Raji (cell line): ENCODE measurements around the gene RNF149.

Experiments
- POLR2A ChIP-seq: IDR thresholded peaks from 2 replicates; pipeline ENCODE4 v1.6.1; 2011; ENCODE audit warnings: low read depth, low read length, control low read depth; ENCODE audit not compliant: insufficient read depth

Gene RNF149

GRCh38 chr2:101305492-101306078 lies 2.9 kb downstream of the RNF149 start:
- TF ChIP-seq POLR2A: no peak

- TF ChIP-seq POLR2A: no peak
Measured at GRCh38 chr2:101305035-101305434, 3.5 kb downstream of the RNF149 start.

- TF ChIP-seq POLR2A: no peak
Measured at GRCh38 chr2:101303688-101304087, 4.8 kb downstream of the RNF149 start.

DNA sequence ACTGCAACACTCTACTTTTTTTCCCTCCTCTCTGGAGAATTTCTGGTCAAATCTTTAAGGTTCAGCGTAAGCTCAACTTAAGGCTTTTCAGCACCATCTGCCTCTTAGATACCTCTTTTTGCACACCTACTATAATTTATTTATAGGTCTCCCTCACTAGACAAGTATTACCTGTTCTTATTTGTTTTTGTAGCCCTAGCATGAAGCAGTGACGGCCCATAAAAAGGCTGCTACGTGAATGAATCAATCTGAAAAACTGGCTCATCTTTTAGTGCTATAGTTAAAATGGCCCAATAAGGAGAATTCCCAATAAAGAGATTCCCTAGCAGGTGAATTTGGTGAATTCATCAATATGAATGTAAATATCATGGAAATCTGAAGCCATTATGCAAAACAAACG lies 6.5 kb downstream of the RNF149 start:
- no peak for TF ChIP-seq POLR2A

- TF ChIP-seq POLR2A: no peak
Measured at GRCh38 chr2:101300836-101301235, 7.7 kb downstream of the RNF149 start.

DNA sequence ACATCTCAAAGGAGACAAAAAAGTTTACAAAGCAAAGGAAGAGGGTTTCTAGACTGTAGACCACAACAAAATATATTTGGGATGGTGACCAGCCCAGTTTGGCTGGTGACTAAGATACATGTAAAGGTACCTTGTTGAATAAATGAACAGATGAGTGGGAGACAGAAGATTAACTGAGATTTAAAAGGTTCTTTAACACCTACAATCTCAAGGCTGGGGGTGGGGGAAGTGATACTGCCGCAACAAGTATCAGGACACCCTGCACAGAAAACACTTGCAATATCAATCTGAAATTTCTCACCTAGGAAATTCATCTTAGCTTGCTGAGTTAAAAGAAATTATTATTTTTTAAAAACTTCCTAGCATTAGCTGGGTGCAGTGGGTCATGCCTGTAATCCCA lies 8.3 kb downstream of the RNF149 start:
- no peak for TF ChIP-seq POLR2A

DNA sequence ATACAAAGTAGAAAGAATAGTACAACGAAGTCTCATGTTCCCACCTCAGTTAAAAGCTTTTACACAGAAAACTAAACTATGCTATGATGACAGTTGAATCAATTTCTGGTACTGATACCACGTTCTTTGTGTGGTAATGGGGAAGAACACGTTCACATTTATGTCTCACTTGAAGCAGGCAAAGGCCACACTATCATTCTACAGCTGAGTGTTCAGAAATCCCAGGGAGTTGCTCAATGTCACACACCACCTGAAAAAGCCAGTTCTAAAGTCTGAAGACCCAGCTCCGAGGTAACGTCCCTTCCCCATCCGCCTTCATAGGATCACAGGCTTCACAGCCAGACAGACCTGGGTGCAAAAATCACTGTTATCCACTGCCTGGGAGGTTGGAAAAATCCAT lies 8.9 kb downstream of the RNF149 start:
- TF ChIP-seq POLR2A: no peak

- TF ChIP-seq POLR2A: no peak
Measured at GRCh38 chr2:101297383-101297782, 11.1 kb downstream of the RNF149 start.

DNA sequence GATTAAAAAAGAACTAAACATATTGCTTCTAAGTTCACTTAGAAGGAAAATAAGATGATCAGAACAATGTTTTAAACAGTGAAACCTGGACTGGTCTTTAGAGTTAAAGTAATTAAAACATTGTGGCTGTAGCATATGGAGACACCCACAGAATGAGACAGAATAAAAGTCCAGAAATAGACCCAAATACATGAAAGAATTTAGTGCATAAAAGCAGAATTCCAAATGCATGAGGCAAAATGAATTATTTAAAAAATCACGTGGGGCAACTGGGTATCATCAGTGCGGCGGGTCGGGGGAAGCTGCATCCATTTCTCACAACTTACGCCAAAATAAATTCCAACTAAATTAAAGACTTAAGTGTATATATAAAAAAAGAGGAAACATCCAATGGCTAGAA lies 12.1 kb downstream of the RNF149 start:
- TF ChIP-seq POLR2A: no peak

GRCh38 chr2:101295895-101296294 lies 12.6 kb downstream of the RNF149 start:
- TF ChIP-seq POLR2A: no peak

DNA sequence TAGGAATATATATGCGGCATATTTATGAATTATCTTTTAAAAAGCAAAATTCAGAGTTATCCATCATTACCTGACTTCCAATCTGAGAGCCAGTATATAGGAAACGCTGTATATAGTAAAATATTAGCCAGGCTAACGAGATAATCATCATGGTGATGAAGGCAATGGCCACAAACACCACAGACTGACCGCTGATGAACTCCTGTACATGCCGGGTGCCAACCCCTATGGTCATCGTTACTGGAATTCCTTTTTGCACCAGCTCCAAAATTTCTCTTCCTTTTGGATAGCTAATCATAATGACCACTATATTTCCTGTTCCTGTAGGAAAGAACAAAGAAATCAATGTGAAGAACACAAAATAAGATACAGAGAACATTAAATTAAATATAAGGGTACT lies 13.6 kb downstream of the RNF149 start:
- no peak for TF ChIP-seq POLR2A

DNA sequence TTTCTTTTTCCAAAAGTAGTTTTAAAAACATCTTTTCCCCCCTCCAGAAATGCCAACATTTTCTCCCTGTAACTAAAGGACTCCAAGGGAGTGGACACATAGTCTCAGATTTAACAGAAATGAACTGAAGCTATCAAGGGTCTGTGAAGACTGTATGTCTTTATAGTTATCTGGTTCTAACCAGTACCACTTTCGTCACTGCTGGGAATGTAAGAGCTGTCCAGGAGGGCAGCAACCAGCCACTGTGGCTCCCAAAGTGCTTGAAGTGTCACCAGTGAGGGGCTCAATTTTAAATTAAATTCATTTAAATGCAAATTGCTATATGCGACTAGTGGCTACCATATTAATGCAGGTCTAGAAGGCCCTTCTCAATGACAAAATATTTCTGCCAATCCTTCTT lies 15.0 kb downstream of the RNF149 start:
- TF ChIP-seq POLR2A: no peak

DNA sequence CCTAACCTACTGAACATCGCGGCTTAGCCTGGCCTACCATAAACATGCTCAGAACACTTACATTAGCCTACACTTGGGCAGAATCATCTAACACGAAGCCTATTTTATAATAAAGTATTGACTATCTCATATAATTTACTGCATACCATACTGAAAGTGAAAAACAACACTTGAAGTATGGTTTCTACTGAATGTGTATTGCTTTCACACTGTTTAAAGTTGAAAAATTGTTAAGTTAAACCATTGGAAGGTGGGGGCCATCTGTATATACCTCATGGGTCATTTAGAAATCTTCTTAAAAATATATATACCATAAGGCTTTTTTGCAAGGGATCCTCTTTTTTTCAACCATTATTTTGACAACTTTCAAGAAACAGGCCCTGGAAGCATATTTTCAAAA lies 16.5 kb downstream of the RNF149 start:
- no peak for TF ChIP-seq POLR2A

GRCh38 chr2:101290711-101291110 lies 17.8 kb downstream of the RNF149 start:
- TF ChIP-seq POLR2A: no peak

DNA sequence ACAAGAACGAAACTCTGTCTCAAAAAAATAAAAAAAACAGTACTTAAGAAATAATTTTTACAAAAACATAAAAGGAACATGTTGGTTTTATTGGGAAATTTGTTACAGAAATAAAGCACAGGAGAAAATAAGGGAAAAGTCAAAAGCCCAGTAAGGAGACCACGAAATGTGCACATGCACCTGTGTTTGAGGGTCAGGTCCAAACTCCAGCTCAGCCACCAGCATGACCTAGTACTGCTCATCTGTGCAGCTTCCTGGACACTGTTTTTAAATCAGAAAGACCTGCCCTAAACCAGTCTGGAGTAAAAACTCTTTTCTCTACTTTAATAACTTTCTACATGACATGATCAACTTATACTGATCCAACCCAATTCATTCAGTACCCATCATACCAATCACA lies 21.2 kb downstream of the RNF149 start:
- no peak for TF ChIP-seq POLR2A

DNA sequence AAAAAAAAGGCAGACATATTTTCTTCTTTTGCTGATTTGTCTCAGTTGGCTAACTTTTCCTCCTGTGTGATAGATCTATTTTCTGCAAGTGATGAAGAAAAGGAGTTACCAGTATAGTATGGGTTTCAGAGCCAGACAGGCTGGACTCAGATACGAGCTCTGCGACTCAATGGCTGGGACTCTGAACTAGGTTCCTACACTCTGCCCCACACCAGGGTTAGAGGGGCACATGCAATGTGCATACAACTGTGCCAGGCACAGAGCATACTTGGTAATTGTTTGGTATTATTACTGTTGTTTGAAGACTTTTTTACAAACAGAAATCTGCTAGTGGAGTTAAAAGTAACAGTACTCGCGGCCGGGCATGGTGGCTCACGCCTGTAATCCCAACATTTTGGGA lies 21.8 kb downstream of the RNF149 start:
- TF ChIP-seq POLR2A: no peak

DNA sequence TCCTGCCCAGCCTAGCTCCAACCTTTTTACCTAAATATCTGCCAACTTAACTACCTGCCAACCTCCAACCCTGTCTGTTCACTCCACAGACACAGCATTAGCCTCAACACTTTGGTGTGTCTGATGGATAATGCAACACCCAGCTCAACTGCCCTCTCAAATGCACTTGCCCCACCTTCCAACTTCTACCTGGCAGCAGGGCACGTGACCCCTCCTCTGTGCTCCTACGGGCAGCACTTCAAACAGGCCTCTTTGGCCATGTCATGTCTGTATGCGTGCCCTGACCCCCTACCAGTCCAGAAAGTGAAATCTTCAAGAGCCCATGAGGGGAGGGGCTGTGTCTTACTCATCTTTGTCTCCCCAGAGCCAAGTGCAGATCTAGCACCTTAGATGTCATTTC lies 25.5 kb downstream of the RNF149 start:
- no peak for TF ChIP-seq POLR2A

DNA sequence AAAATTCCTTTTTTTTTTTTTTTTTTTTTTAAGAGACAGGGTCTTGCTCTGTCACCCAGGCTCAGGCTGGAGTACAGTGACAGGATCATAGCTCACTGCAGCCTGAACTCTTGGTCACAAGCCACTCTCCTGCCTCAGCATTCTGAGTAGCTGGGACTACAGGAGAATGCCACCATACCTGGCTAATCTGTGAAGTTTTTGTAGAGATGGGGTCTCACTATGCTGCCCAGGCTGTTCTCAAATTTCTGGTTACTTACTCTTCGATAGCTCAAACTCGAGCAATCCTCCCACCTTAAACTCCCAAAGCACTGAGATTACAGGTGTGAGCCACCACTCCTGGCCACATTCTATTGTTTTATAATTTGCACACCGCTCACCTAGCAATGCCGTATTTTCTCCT lies 27.0 kb downstream of the RNF149 start:
- TF ChIP-seq POLR2A: no peak

GRCh38 chr2:101278925-101279324 lies 29.6 kb downstream of the RNF149 start:
- TF ChIP-seq POLR2A: no peak

GRCh38 chr2:101277111-101277510 lies 31.4 kb downstream of the RNF149 start:
- no peak for TF ChIP-seq POLR2A
